HCT116 (cell line): Measurements from ENCODE around the gene NHSL2.

ENCODE experiments used
- ATF3 ChIP-seq: IDR thresholded peaks from 2 replicates; pipeline ENCODE4 v1.6.1; 2012
- CTCF ChIP-seq, 3 experiments: fragments of 200-600 bp in 1 of 3; sonication (generic) in 1 of 3; IDR thresholded peaks in 2 of 3; conservative IDR thresholded peaks in 1 of 3; 2 replicates each; pipeline ENCODE4 v1.5.1; 2012 to 2017; ENCODE audit warnings: low read depth in 2 of 3, low read length in 2 of 3, antibody characterized with exemption in 1 of 3, borderline replicate concordance in 1 of 3, control low read depth in 1 of 3, mild to moderate bottlenecking in 1 of 3, mixed read lengths in 1 of 3, mixed run types in 1 of 3, moderate library complexity in 1 of 3; ENCODE audit not compliant: insufficient read depth in 1 of 3
- EZH2 ChIP-seq: fragments of 200-600 bp; sonication (generic); IDR thresholded peaks from 2 replicates; pipeline ENCODE4 v1.6.1; 2017; ENCODE audit warnings: antibody characterized with exemption, mixed run types
- EZH2phosphoT487 ChIP-seq: fragments of 200-600 bp; IDR thresholded peaks from 2 replicates; pipeline ENCODE4 v1.6.1; 2018; ENCODE audit warnings: antibody characterized with exemption, borderline replicate concordance
- JUND ChIP-seq: IDR thresholded peaks from 2 replicates; pipeline ENCODE4 v1.6.1; 2012
- POLR2A ChIP-seq: IDR thresholded peaks from 2 replicates; pipeline ENCODE4 v1.7.0; 2011; ENCODE audit warnings: borderline replicate concordance; ENCODE audit not compliant: insufficient read depth, insufficient read length; ENCODE audit errors: extremely low read depth
- POLR2AphosphoS5 ChIP-seq: IDR thresholded peaks from 2 replicates; pipeline ENCODE4 v1.6.1; 2011; ENCODE audit warnings: mild to moderate bottlenecking, low read depth, low read length, moderate library complexity
- REST ChIP-seq: IDR thresholded peaks from 2 replicates; pipeline ENCODE4 v1.6.1; 2012; ENCODE audit warnings: low read depth
- SIN3A ChIP-seq: IDR thresholded peaks from 2 replicates; pipeline ENCODE4 v1.6.1; 2012; ENCODE audit warnings: low read depth
- SRF ChIP-seq: IDR thresholded peaks from 2 replicates; pipeline ENCODE4 v1.6.1; 2012; ENCODE audit warnings: low read depth
- TCF7L2 ChIP-seq: IDR thresholded peaks from 2 replicates; pipeline ENCODE4 v1.7.0; 2011; ENCODE audit warnings: borderline replicate concordance, inconsistent platforms; ENCODE audit not compliant: insufficient read depth, insufficient read length; ENCODE audit errors: extremely low read depth
- ZBTB33 ChIP-seq: IDR thresholded peaks from 2 replicates; pipeline ENCODE4 v1.6.1; 2011; ENCODE audit warnings: mild to moderate bottlenecking, low read length, moderate library complexity; ENCODE audit not compliant: insufficient replicate concordance; ENCODE audit errors: extremely low read depth
- ZFX ChIP-seq: fragments of 450-650 bp; IDR thresholded peaks from 2 replicates; pipeline ENCODE4 v1.6.1; 2017
- TF ChIP-seq, protein P1 (sequence below): IDR thresholded peaks from 2 replicates; pipeline ENCODE4 v1.6.1; 2012

DNA sequence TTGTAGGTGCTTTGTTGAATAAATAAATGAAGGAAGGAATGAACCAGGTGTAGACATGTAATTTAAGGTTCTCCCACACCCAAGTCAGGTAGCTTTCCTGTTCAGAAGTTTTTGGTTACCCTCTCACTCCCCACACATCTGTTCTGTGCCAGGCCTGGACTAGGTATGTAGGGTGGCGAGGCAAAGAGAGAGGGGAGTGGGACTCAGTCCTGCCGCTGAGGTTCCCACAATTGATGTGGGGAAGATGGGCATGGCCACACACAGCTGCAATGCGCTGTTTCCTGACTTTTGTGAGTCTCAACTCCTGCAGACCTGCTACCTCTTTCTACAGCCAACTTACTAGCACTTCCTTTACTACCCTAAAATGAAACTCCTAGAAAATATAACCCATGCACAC, 132.2 kb downstream of the NHSL2 start:
- TF ChIP-seq EZH2phosphoT487 = no peak
- no peak for TF ChIP-seq JUND
- TF ChIP-seq EZH2 = no peak
- TF ChIP-seq CTCF (IDR thresholded peaks at IDR 0.05 in 2 of 3, conservative IDR thresholded peaks at IDR 0.05 in 1 of 3; ENCODE audit: borderline replicate concordance in 1 of 3, insufficient read depth in 1 of 3, low read depth in 2 of 3, low read length in 2 of 3) = no peak
- no peak for TF ChIP-seq POLR2A
- TF ChIP-seq, protein P1, sequence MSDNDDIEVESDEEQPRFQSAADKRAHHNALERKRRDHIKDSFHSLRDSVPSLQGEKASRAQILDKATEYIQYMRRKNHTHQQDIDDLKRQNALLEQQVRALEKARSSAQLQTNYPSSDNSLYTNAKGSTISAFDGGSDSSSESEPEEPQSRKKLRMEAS = no peak
- TF ChIP-seq POLR2AphosphoS5 = no peak
- TF ChIP-seq TCF7L2 = no peak
- TF ChIP-seq REST = no peak
- no peak for TF ChIP-seq ATF3
- no peak for TF ChIP-seq ZBTB33
- no peak for TF ChIP-seq SRF
- TF ChIP-seq ZFX = no peak
- TF ChIP-seq SIN3A = no peak
